ENCODE measurements around the gene RAB36.

The RAB36 gene

GRCh38 chr22:23180301-23180892 lies 35.1 kb downstream of the RAB36 start, which contains the start of gene BCR:
TSS of gene BCR (plus strand) at chr22:23180509. CDS start at chr22:23180961, 452 bp downstream.
- Histone ChIP-seq H2BK15ac (ENCODE audit: low read length) (peak within 1 kb of the TSS; percentile 91), H3K4me3 (ENCODE audit: low read length in 2 of 2) (peak within 1 kb of the TSS; percentile 85 to 95), H3K9ac (ENCODE audit: low read depth, low read length, poor library complexity) (peak within 1 kb of the TSS; percentile 95), H2BK12ac (ENCODE audit: low read length) (peak within 1 kb of the TSS; percentile 99), H3K14ac (ENCODE audit: low read length) (peak within 1 kb of the TSS; percentile 97), H2AFZ (ENCODE audit: low read length) (peak within 1 kb of the TSS; percentile 83), H3K4me2 (ENCODE audit: insufficient read depth, low read length, poor library complexity, severe bottlenecking) (peak within 1 kb of the TSS; percentile 77), H3K4ac (ENCODE audit: low read length) (peak within 1 kb of the TSS; percentile 97), H3K27ac (replicated peaks; ENCODE audit: low read length) (no peak within 1 kb of the TSS), H2BK5ac (ENCODE audit: low read length) (peak within 1 kb of the TSS; percentile 47), H3K9me3 (replicated peaks in 1 of 2; ENCODE audit: control insufficient read depth in 2 of 2, insufficient read depth in 1 of 2, low read depth in 1 of 2, low read length in 2 of 2) (peaks cover 10 to 31% of the 10 kb centered on the region in 2 donors), H3K79me1 (ENCODE audit: low read depth, low read length) (peaks cover 13% of the 10 kb centered on the region), H4K8ac (ENCODE audit: low read depth, low read length) (no peak within 1 kb of the TSS), H3K18ac (ENCODE audit: low read length) (peak within 1 kb of the TSS; percentile 98), H4K91ac (ENCODE audit: low read depth, low read length, poor library complexity) (peak within 1 kb of the TSS; percentile 77), H3K4me1 (ENCODE audit: control insufficient read depth in 2 of 2, insufficient read depth in 1 of 2, low read depth in 1 of 2, low read length in 2 of 2) (peaks cover 35 to 44% of the 10 kb centered on the region in 2 donors), H3K27me3 (ENCODE audit: control insufficient read depth in 3 of 3, insufficient read depth in 3 of 3, low read depth in 1 of 3, low read length in 3 of 3) (peaks cover 0 to 12% (median 0%) of the 10 kb centered on the region in 3 experiments), H2BK120ac (ENCODE audit: low read depth, low read length) (peak within 1 kb of the TSS; percentile 78), H3K36me3 (replicated peaks in 1 of 2; ENCODE audit: control insufficient read depth in 2 of 2, insufficient read depth in 2 of 2, low read length in 2 of 2) (peaks cover 0 to 34% of the 10 kb centered on the region in 2 donors), H2AK5ac (ENCODE audit: low read depth, low read length) (peak within 1 kb of the TSS; percentile 97), H3K23ac (ENCODE audit: low read depth, low read length, poor library complexity) (peak within 1 kb of the TSS; percentile 100)
- no peak for DNase-seq (ENCODE audit: low spot score)
- WGBS, 2 donors (ENCODE audit: extremely low coverage in 2 of 2, insufficient read length in 2 of 2, insufficient replicate concordance in 1 of 2) = no CpG with 5 or more reads among the region's 88 CpGs

GRCh38 chr22:23180893-23181720 lies 35.8 kb downstream of the RAB36 start:
- H3K18ac ChIP-seq (ENCODE audit: low read length) = peak overlapping the region; percentile 98
- peak overlapping the region; percentile 95 for H3K9ac ChIP-seq (ENCODE audit: low read depth, low read length, poor library complexity)
- H2BK15ac ChIP-seq (ENCODE audit: low read length) = peak overlapping the region; percentile 59
- H2AFZ ChIP-seq (ENCODE audit: low read length) = peak overlapping the region; percentile 66
- H3K4ac ChIP-seq (ENCODE audit: low read length) = peak overlapping the region; percentile 71
- H3K4me1 ChIP-seq (ENCODE audit: control insufficient read depth in 2 of 2, insufficient read depth in 1 of 2, low read depth in 1 of 2, low read length in 2 of 2) = peaks cover 35 to 44% of the 10 kb centered on the region in 2 donors
- H4K8ac ChIP-seq (ENCODE audit: low read depth, low read length) = no peak overlapping the region
- H3K79me1 ChIP-seq (ENCODE audit: low read depth, low read length) = peaks cover 13% of the 10 kb centered on the region
- H3K27me3 ChIP-seq (ENCODE audit: control insufficient read depth in 3 of 3, insufficient read depth in 3 of 3, low read depth in 1 of 3, low read length in 3 of 3) = peaks cover 0 to 12% (median 0%) of the 10 kb centered on the region in 3 experiments
- H2BK5ac ChIP-seq (ENCODE audit: low read length) = no peak overlapping the region
- no peak overlapping the region for H3K27ac ChIP-seq (replicated peaks; ENCODE audit: low read length)
- WGBS, 2 donors (ENCODE audit: extremely low coverage in 2 of 2, insufficient read length in 2 of 2, insufficient replicate concordance in 1 of 2) = no CpG with 5 or more reads among the region's 112 CpGs
- no peak for DNase-seq (ENCODE audit: low spot score)
- peak overlapping the region; percentile 97 for H2AK5ac ChIP-seq (ENCODE audit: low read depth, low read length)
- H3K4me3 ChIP-seq (ENCODE audit: low read length in 2 of 2) = peak overlapping the region; percentile 85 to 95
- peaks cover 6 to 26% of the 10 kb centered on the region in 2 donors for H3K9me3 ChIP-seq (replicated peaks in 1 of 2; ENCODE audit: control insufficient read depth in 2 of 2, insufficient read depth in 1 of 2, low read depth in 1 of 2, low read length in 2 of 2)
- peak overlapping the region; percentile 97 for H3K14ac ChIP-seq (ENCODE audit: low read length)
- peak overlapping the region; percentile 100 for H3K23ac ChIP-seq (ENCODE audit: low read depth, low read length, poor library complexity)
- H2BK120ac ChIP-seq (ENCODE audit: low read depth, low read length) = peak overlapping the region; percentile 78
- H3K36me3 ChIP-seq (replicated peaks in 1 of 2; ENCODE audit: control insufficient read depth in 2 of 2, insufficient read depth in 2 of 2, low read length in 2 of 2) = peaks cover 0 to 37% of the 10 kb centered on the region in 2 donors
- peak overlapping the region; percentile 77 for H3K4me2 ChIP-seq (ENCODE audit: insufficient read depth, low read length, poor library complexity, severe bottlenecking)
- peak overlapping the region; percentile 4 for H4K91ac ChIP-seq (ENCODE audit: low read depth, low read length, poor library complexity)
- peak overlapping the region; percentile 89 for H2BK12ac ChIP-seq (ENCODE audit: low read length)

GRCh38 chr22:23181721-23182308 lies 36.5 kb downstream of the RAB36 start:
- Histone ChIP-seq H2BK5ac (ENCODE audit: low read length) (no peak overlapping the region), H3K14ac (ENCODE audit: low read length) (peak overlapping the region; percentile 92), H3K4me1 (ENCODE audit: control insufficient read depth in 2 of 2, insufficient read depth in 1 of 2, low read depth in 1 of 2, low read length in 2 of 2) (peaks cover 35 to 44% of the 10 kb centered on the region in 2 donors), H4K8ac (ENCODE audit: low read depth, low read length) (no peak overlapping the region), H3K4me3 (ENCODE audit: low read length in 2 of 2) (peak overlapping the region; percentile 85 to 95), H3K9me3 (replicated peaks in 1 of 2; ENCODE audit: control insufficient read depth in 2 of 2, insufficient read depth in 1 of 2, low read depth in 1 of 2, low read length in 2 of 2) (peaks cover 6 to 22% of the 10 kb centered on the region in 2 donors), H2AFZ (ENCODE audit: low read length) (no peak overlapping the region), H2BK120ac (ENCODE audit: low read depth, low read length) (peak overlapping the region; percentile 78), H3K23ac (ENCODE audit: low read depth, low read length, poor library complexity) (peak overlapping the region; percentile 92), H3K27me3 (ENCODE audit: control insufficient read depth in 3 of 3, insufficient read depth in 3 of 3, low read depth in 1 of 3, low read length in 3 of 3) (peaks cover 0 to 12% (median 0%) of the 10 kb centered on the region in 3 experiments), H2AK5ac (ENCODE audit: low read depth, low read length) (peak overlapping the region; percentile 97), H2BK15ac (ENCODE audit: low read length) (peak overlapping the region; percentile 59), H2BK12ac (ENCODE audit: low read length) (peak overlapping the region; percentile 46), H3K9ac (ENCODE audit: low read depth, low read length, poor library complexity) (peak overlapping the region; percentile 95), H3K4ac (ENCODE audit: low read length) (no peak overlapping the region), H3K27ac (replicated peaks; ENCODE audit: low read length) (no peak overlapping the region), H3K79me1 (ENCODE audit: low read depth, low read length) (peaks cover 15% of the 10 kb centered on the region), H3K36me3 (replicated peaks in 1 of 2; ENCODE audit: control insufficient read depth in 2 of 2, insufficient read depth in 2 of 2, low read length in 2 of 2) (peaks cover 2 to 43% of the 10 kb centered on the region in 2 donors), H3K18ac (ENCODE audit: low read length) (peak overlapping the region; percentile 95), H4K91ac (ENCODE audit: low read depth, low read length, poor library complexity) (no peak overlapping the region), H3K4me2 (ENCODE audit: insufficient read depth, low read length, poor library complexity, severe bottlenecking) (peak overlapping the region; percentile 77)
- DNase-seq (ENCODE audit: low spot score) = no peak
- no CpG with 5 or more reads among the region's 43 CpGs for WGBS, 2 donors (ENCODE audit: extremely low coverage in 2 of 2, insufficient read length in 2 of 2, insufficient replicate concordance in 1 of 2)
